Left lobe of liver (tissue), 2 donors: ENCODE results near the gene APEX2. TPM values are rescaled to one million over a fixed set of nuclear protein-coding genes. Genes with fewer than 3 reads are reported as not detected.
"Not testable (repeated sequence)": the region's sequence is repeated elsewhere in the genome, so short reads cannot be mapped to it uniquely, and the experiment has no call there.

Experiments used
- ATAC-seq: fragments of 200-7000 bp; cut with Tn5 transposase; one replicate; pipeline ENCODE4 v1.9.1; 2020; ENCODE audit warnings: mild to moderate bottlenecking, moderate library complexity
- DNase-seq: peaks from one replicate; pipeline ENCODE4 v3.0.0-alpha.2; 2020; ENCODE audit warnings: low spot score
- total RNA-seq: library from RNA; stranded (reverse); gene quantifications from one replicate; pipeline ENCODE4 v1.2.1, GENCODE V29; 2021
- donor health status: DM: no; HTN: no; CAD: no; lungs with moderate emphysema.
- donor health status: DM: no; HTN: yes; CAD: no.

The APEX2 gene
- 6.7 TPM for total RNA-seq

- DNase-seq (peak; percentile 91), ATAC-seq (peak; percentile 93)
Observed at GRCh38 chrX:54999717-55000598, at the start of gene APEX2. Gene APEX2, plus strand, starts transcription at chrX:55000363. Its CDS starts 60 bp downstream, at chrX:55000423.

- DNase-seq: peak; percentile 53
- peak; percentile 80 for ATAC-seq
Observed at GRCh38 chrX:54950730-54951375, 49.3 kb upstream of the APEX2 start.

- ATAC-seq (no peak), DNase-seq (no peak)
Observed at GRCh38 chrX:54961750-54962149, 38.4 kb upstream of the APEX2 start.

GRCh38 chrX:54964766-54965497 is 35.2 kb upstream of the APEX2 start:
- ATAC-seq: no peak

GRCh38 chrX:54977387-54977786 is 22.8 kb upstream of the APEX2 start:
- ATAC-seq (no peak), DNase-seq (no peak)

More at GRCh38 chrX:54964766-54965497, 35.2 kb upstream of the APEX2 start:
- no peak for DNase-seq

- DNase-seq: no peak
- no peak for ATAC-seq
Observed at GRCh38 chrX:54978448-54978847, 21.7 kb upstream of the APEX2 start.

- ATAC-seq: peak; percentile 56
- DNase-seq: no peak
Observed at GRCh38 chrX:54979432-54979831, 20.7 kb upstream of the APEX2 start.

GRCh38 chrX:54980334-54980733 is 19.8 kb upstream of the APEX2 start:
- no peak for DNase-seq
- ATAC-seq: peak; percentile 33

GRCh38 chrX:54983306-54983705 is 16.9 kb upstream of the APEX2 start:
- DNase-seq, ATAC-seq: not testable (repeated sequence)

- DNase-seq: no peak
- ATAC-seq: no peak
Observed at GRCh38 chrX:54991706-54992105, 8.5 kb upstream of the APEX2 start.

- peak; percentile 29 for ATAC-seq
- no peak for DNase-seq
Observed at GRCh38 chrX:54992911-54993622, 7.1 kb upstream of the APEX2 start.

GRCh38 chrX:54994099-54994498 is 6.1 kb upstream of the APEX2 start, which contains the start of gene PFKFB1:
Gene PFKFB1, minus strand, starts transcription at chrX:54994188. Its CDS starts 181 bp downstream, at chrX:54994007.
- peak; percentile 84 for ATAC-seq

GRCh38 chrX:54994668-54995351 is 5.4 kb upstream of the APEX2 start:
- DNase-seq (peak; percentile 74), ATAC-seq (peak; percentile 75)

More at GRCh38 chrX:54994099-54994498, 6.1 kb upstream of the APEX2 start, which contains the start of gene PFKFB1:
- peak; percentile 84 for DNase-seq

- DNase-seq (no peak), ATAC-seq (no peak)
Observed at GRCh38 chrX:54995621-54996020, 4.5 kb upstream of the APEX2 start.

GRCh38 chrX:55004231-55004630 is 4.1 kb downstream of the APEX2 start:
- no peak for ATAC-seq
- DNase-seq: no peak

GRCh38 chrX:55005256-55005655 is 5.1 kb downstream of the APEX2 start:
- DNase-seq: no peak
- ATAC-seq: no peak

GRCh38 chrX:55006827-55007621 is 6.9 kb downstream of the APEX2 start:
- ATAC-seq (no peak), DNase-seq (no peak)

- ATAC-seq (peak; percentile 86), DNase-seq (peak; percentile 77)
Observed at GRCh38 chrX:55007656-55008055, 7.5 kb downstream of the APEX2 start.
